K562 (cell line): ENCODE data around the gene TFAP2E. TPM values are rescaled to one million over a fixed set of nuclear protein-coding genes. Genes with fewer than 3 reads are reported as not detected.
A peak's percentile ranks its signal among the peaks of the same experiment; 100 is the strongest.
"Not testable (repeated sequence)": the region's sequence is repeated elsewhere in the genome, so short reads cannot be mapped to it uniquely, and the experiment has no call there.

Experiments used
- ATAC-seq: fragments of 200-7000 bp; cut with Tn5 transposase; 3 replicates; pipeline ENCODE4 v1.9.1; 2020; ENCODE audit warnings: moderate library complexity
- BruUV-seq: library from RNA; stranded (reverse); fragments of 400-500 nt; replicated peaks from 2 replicates; lab custom pipeline; 2021; lab: Mats Ljungman, UMichigan
- CTCF ChIA-PET: fragments of 300-600 bp; formaldehyde crosslinking; extraction: SDS; loops from one replicate; lab custom pipeline; 2021; ENCODE audit warnings: low intra/inter-chr PET ratio; lab: Yijun Ruan, JAX
- POLR2A ChIA-PET: fragments of 300-600, 350-650 bp; sonication (Branson Sonifier 250); formaldehyde crosslinking; extraction: SDS; loops from one replicate; lab custom pipeline; 2021; ENCODE audit warnings: antibody characterized with exemption, inconsistent platforms; lab: Yijun Ruan, JAX
- DNase-seq, 4 experiments: peaks; one replicate each; pipeline versions ENCODE4 v3.0.0 to v3.0.0-alpha.2; 2011 to 2018; ENCODE audit warnings: low spot score in 3 of 4, mixed read lengths in 3 of 4; ENCODE audit errors: extremely low read depth in 1 of 4
- FAIRE-seq: peaks from 2 replicates; lab custom pipeline; 2011; peaks lifted over from hg19 to GRCh38; lab: Jason Lieb, UNC
- H2AFZ ChIP-seq: 2 replicates; pipeline ENCODE4 v1.6.0; 2011; ENCODE audit warnings: low read depth, low read length, control low read depth, inconsistent platforms
- H3K27ac ChIP-seq: fragments of 200-600 bp; 3 replicates; pipeline ENCODE4 v1.8.0; 2011; ENCODE audit warnings: low read depth, mild to moderate bottlenecking, control low read depth, inconsistent platforms, low read length, moderate library complexity, mixed read lengths; ENCODE audit errors: extremely low read depth
- H3K27me3 ChIP-seq, 2 experiments: fragments of 300-600 bp in 1 of 2; 2 replicates in 1 of 2; 3 replicates in 1 of 2; pipeline versions ENCODE4 v1.6.0 to v1.8.0; 2011; ENCODE audit warnings: inconsistent platforms in 2 of 2, low read length in 2 of 2, mild to moderate bottlenecking in 1 of 2, mixed read lengths in 1 of 2, moderate library complexity in 1 of 2; ENCODE audit not compliant: control insufficient read depth in 2 of 2, insufficient read depth in 2 of 2
- H3K36me3 ChIP-seq: fragments of 300-600 bp; 3 replicates; pipeline ENCODE4 v1.8.0; 2011; ENCODE audit warnings: mild to moderate bottlenecking, low read length, inconsistent platforms; ENCODE audit not compliant: control insufficient read depth, insufficient read depth
- H3K4me1 ChIP-seq, 2 experiments: fragments of 200-600 bp in 1 of 2; replicated peaks in 1 of 2; 2 replicates in 1 of 2; 3 replicates in 1 of 2; pipeline versions ENCODE4 v1.5.1 to v1.8.0; 2011; ENCODE audit warnings: inconsistent platforms in 2 of 2, low read length in 2 of 2, mild to moderate bottlenecking in 1 of 2, mixed read lengths in 1 of 2, moderate library complexity in 1 of 2; ENCODE audit not compliant: control insufficient read depth in 2 of 2, insufficient read depth in 2 of 2
- H3K4me2 ChIP-seq: 2 replicates; pipeline ENCODE4 v1.6.1; 2011; ENCODE audit warnings: low read length, control low read depth, inconsistent platforms, mixed read lengths; ENCODE audit not compliant: insufficient read depth
- H3K4me3 ChIP-seq: fragments of 200-600 bp; sonication (generic), shearing (Covaris generic); 2 replicates; pipeline ENCODE4 v1.5.1; 2016; ENCODE audit warnings: control low read depth, inconsistent platforms
- H3K79me2 ChIP-seq: fragments of 200-600 bp; 3 replicates; pipeline ENCODE4 v1.8.0; 2011; ENCODE audit warnings: low read length, inconsistent platforms; ENCODE audit not compliant: control insufficient read depth, insufficient read depth
- H3K9ac ChIP-seq, 2 experiments: 2 replicates each; pipeline versions ENCODE4 v1.6.0 to v1.6.1; 2011; ENCODE audit warnings: low read depth in 2 of 2, low read length in 2 of 2, control low read depth in 1 of 2, inconsistent platforms in 1 of 2, mild to moderate bottlenecking in 1 of 2, mixed read lengths in 1 of 2; ENCODE audit not compliant: insufficient read depth in 1 of 2
- H3K9me1 ChIP-seq: one replicate; pipeline ENCODE4 v1.6.0; 2011; ENCODE audit warnings: inconsistent platforms, mild to moderate bottlenecking, low read length, moderate library complexity; ENCODE audit not compliant: control insufficient read depth, insufficient read depth
- H3K9me3 ChIP-seq: replicated peaks from 2 replicates; pipeline ENCODE4 v1.5.1; 2011; ENCODE audit warnings: low read depth, low read length, inconsistent platforms; ENCODE audit not compliant: control insufficient read depth, insufficient read depth
- H4K20me1 ChIP-seq: replicated peaks from 2 replicates; pipeline ENCODE4 v1.6.1; 2011; ENCODE audit warnings: low read length, inconsistent platforms, mixed read lengths; ENCODE audit not compliant: control insufficient read depth, insufficient read depth
- BCOR ChIP-seq: fragments of 450-650 bp; IDR thresholded peaks from 2 replicates; pipeline ENCODE4 v1.6.1; 2016
- BRF1 ChIP-seq: IDR thresholded peaks from 3 replicates; pipeline ENCODE4 v1.6.1; 2011; ENCODE audit warnings: borderline replicate concordance, mild to moderate bottlenecking; ENCODE audit not compliant: insufficient read length; ENCODE audit errors: extremely low read depth
- GABPB2 ChIP-seq: fragments of 250-450 bp; sonication (Bioruptor Pico); conservative IDR thresholded peaks from 2 replicates; pipeline ENCODE4 v1.5.1; 2021; ENCODE audit warnings: mild to moderate bottlenecking
- KDM1A ChIP-seq, 2 experiments: fragments of 450-650 bp; IDR thresholded peaks; 2 replicates each; pipeline ENCODE4 v1.6.1; 2016; ENCODE audit warnings: mild to moderate bottlenecking in 2 of 2
- NR0B1 ChIP-seq: fragments of 450-650 bp; IDR thresholded peaks from one replicate; pipeline ENCODE4 v1.6.1; 2018; ENCODE audit warnings: mild to moderate bottlenecking, moderate library complexity; ENCODE audit not compliant: partially characterized antibody
- RBM25 ChIP-seq: fragments of 200-400 bp; formaldehyde crosslinking; IDR thresholded peaks from 2 replicates; pipeline ENCODE4 v1.6.1; 2018; ENCODE audit warnings: low read length, low read depth, moderate library complexity; ENCODE audit not compliant: severe bottlenecking
- SMARCA5 ChIP-seq: fragments of 450-650 bp; IDR thresholded peaks from 2 replicates; pipeline ENCODE4 v1.6.1; 2016
- ZEB2 ChIP-seq: fragments of 450-650 bp; IDR thresholded peaks from 2 replicates; pipeline ENCODE4 v1.6.1; 2016
- ZFP36 ChIP-seq: fragments of 150-350 bp; IDR thresholded peaks from 2 replicates; pipeline ENCODE4 v1.6.1; 2018; ENCODE audit warnings: low read length, low read depth; ENCODE audit not compliant: partially characterized antibody
- ZFP91 ChIP-seq: sonication (generic); formaldehyde crosslinking; IDR thresholded peaks from 2 replicates; pipeline ENCODE4 v1.8.0; 2022; ENCODE audit warnings: mild to moderate bottlenecking, missing genetic modification reagents
- ZKSCAN8 ChIP-seq: fragments of 200-800 bp; sonication (Bioruptor generic); IDR thresholded peaks from 2 replicates; pipeline ENCODE4 v1.6.1; 2016; ENCODE audit warnings: missing genetic modification characterization, missing compliant biosample characterization
- ZNF121 ChIP-seq: sonication (generic); formaldehyde crosslinking; conservative IDR thresholded peaks from 2 replicates; pipeline ENCODE4 v1.8.0; 2022; ENCODE audit warnings: missing genetic modification reagents
- ZNF146 ChIP-seq: IDR thresholded peaks from one replicate; pipeline ENCODE4 v1.6.1; 2018; ENCODE audit warnings: missing compliant biosample characterization; ENCODE audit not compliant: unreplicated experiment
- ZNF282 ChIP-seq: sonication (generic); formaldehyde crosslinking; IDR thresholded peaks from 2 replicates; pipeline ENCODE4 v1.8.1; 2023; ENCODE audit warnings: missing genetic modification reagents
- ZNF778 ChIP-seq: fragments of 450-650 bp; formaldehyde crosslinking; IDR thresholded peaks from 2 replicates; pipeline ENCODE4 v1.4.0; 2020; ENCODE audit warnings: mild to moderate bottlenecking, moderate library complexity
- WGBS: fragments of 100-300 bp; shearing (Covaris generic); methylation state at CpG from one replicate; pipeline ENCODE4 v1.1.6; 2016; ENCODE audit warnings: low coverage, mixed read lengths; ENCODE audit not compliant: insufficient coverage; ENCODE audit errors: missing lambda C conversion rate; 5-methylcytosine and 5-hydroxymethylcytosine counted together
- in situ Hi-C: fragments of 300-500 bp; cut with MboI; formaldehyde crosslinking; loops from 4 replicates; pipeline ENCODE4 v1.15.0; 2018; ENCODE audit warnings: inconsistent platforms, mixed read lengths
- intact Hi-C: fragments of 100-400 bp; cut with micrococcal nuclease; formaldehyde crosslinking; loops from 2 replicates; pipeline ENCODE4 v1.14.2; 2022
- polyA plus RNA-seq, 8 experiments: library from polyadenylated mRNA; depleted of rRNA in 4 of 8; stranded (reverse) in 5 of 8; unstranded in 3 of 8; fragments of >200 nt; fragmentation: Nextera tagmentation in 2 of 8; fragmentation: Illumina TruSeq in 1 of 8; extraction: Ambion mirVana in 2 of 8; extraction: Trizol in 1 of 8; gene quantifications; 2 replicates each; pipeline versions ENCODE4 v1.2.1 to v1.2.3, GENCODE V29; 2011 to 2014; ENCODE audit warnings: inconsistent platforms in 1 of 8, missing spikeins in 1 of 8
- total RNA-seq, 7 experiments: library from RNA; depleted of rRNA in 6 of 7; stranded (reverse); fragments of >200 nt in 6 of 7; fragmentation: Illumina TruSeq in 2 of 7; extraction: Trizol in 2 of 7; gene quantifications; 2 replicates each; pipeline versions ENCODE4 v1.2.1 to v1.2.3, GENCODE V29; 2011 to 2021; ENCODE audit warnings: low replicate concordance in 1 of 7

TFAP2E gene
- total and polyA plus RNA-seq, 9 of the 15 experiments (the other 6 are each of a cell fraction or from before 2014, with no cell fraction given): 0.03 to 0.11 (median 0.07) TPM; not detected in 4

GRCh38 chr1:35585805-35586204, 12.7 kb downstream of the TFAP2E start:
- intact Hi-C loops: not testable (repeated sequence)

GRCh38 chr1:35586808-35587207, 13.7 kb downstream of the TFAP2E start:
- Histone ChIP-seq H3K9me1 (no peaks in the 10 kb centered on the region), H4K20me1 (no peaks in the 10 kb centered on the region), H3K4me2 (no peak overlapping the region), H3K79me2 (no peaks in the 10 kb centered on the region), H3K4me3 (no peak overlapping the region), H3K4me1 (peaks cover 0 to 10% of the 10 kb centered on the region in 2 experiments; a peak in 2 of 5 replicates), H3K9ac (no peak overlapping the region), H3K36me3 (no peaks in the 10 kb centered on the region), H3K27ac (no peak overlapping the region), H2AFZ (no peak overlapping the region), H3K9me3 (no peaks in the 10 kb centered on the region), H3K27me3 (no peaks in the 10 kb centered on the region)
- intact Hi-C loops (no loop called here), in situ Hi-C loops (no loop called here)
- TF ChIP-seq ZEB2 (no peak), SMARCA5 (peak; percentile 67; the same call in 1 of the 2 replicates), BRF1 (no peak), KDM1A (IDR thresholded peaks at IDR 0.05) (peak in 1 of 2 experiments; percentile 32; a peak in 1 of 4 replicates), ZNF778 (CRISPR knock-in tag) (no peak), BCOR (peak; percentile 70), GABPB2 (no peak), ZNF146 (no peak), ZFP91 (CRISPR knock-in tag) (no peak), NR0B1 (no peak), ZNF282 (no peak), ZKSCAN8 (CRISPR knock-in tag) (no peak), RBM25 (peak; percentile 83), ZFP36 (peak; percentile 6)
- ChIA-PET CTCF (no interaction called here), POLR2A (interaction anchor here (2.0 kb wide), 1 partner anchor 13 kb away, joined by 7 read pairs; no protein-coding TSS in a partner anchor)
- DNase-seq (no peak), ATAC-seq (no peak), FAIRE-seq (no peak)
- no TSS peak for BruUV-seq
- 21% methylated on average over 7 of the region's 7 CpGs for WGBS

More at GRCh38 chr1:35585805-35586204, 12.7 kb downstream of the TFAP2E start:
- BruUV-seq, ATAC-seq, H3K4me2 ChIP-seq, CTCF ChIA-PET, H3K9me3 ChIP-seq, H3K9ac ChIP-seq, H3K27ac ChIP-seq, DNase-seq, H3K79me2 ChIP-seq, H3K9me1 ChIP-seq, H3K27me3 ChIP-seq, H4K20me1 ChIP-seq, H3K4me3 ChIP-seq, H3K4me1 ChIP-seq, FAIRE-seq: not testable (repeated sequence)
- POLR2A ChIA-PET: interaction anchor here (0.9 to 2.0 kb wide), 5 partner anchors 8 to 150 kb away, joined by 3 to 7 read pairs (median 6); no protein-coding TSS in a partner anchor
- WGBS: 16% methylated on average over 1 of the region's 1 CpG
- TF ChIP-seq ZNF121 (CRISPR knock-in tag): peak; percentile 82
- TF ChIP-seq, all 486 proteins: peak for 1; not testable (repeated sequence) for 485
- in situ Hi-C loops, H2AFZ ChIP-seq, H3K36me3 ChIP-seq: not testable (repeated sequence)
